Kidney capillary endothelial cell (primary cell): ENCODE results near the gene AGPAT2.

Source experiments
- DNase-seq: peaks from one replicate; pipeline ENCODE4 v3.0.0-alpha.2; 2018; ENCODE audit warnings: low spot score

The AGPAT2 gene

GRCh38 chr9:136661641-136662325 is 25.5 kb downstream of the AGPAT2 start:
- no peak for DNase-seq

GRCh38 chr9:136660971-136661550 is 26.2 kb downstream of the AGPAT2 start:
- DNase-seq = no peak

- no peak for DNase-seq
Observed at GRCh38 chr9:136659861-136660784, 27.1 kb downstream of the AGPAT2 start.

GRCh38 chr9:136658849-136659535 is 28.3 kb downstream of the AGPAT2 start:
- no peak for DNase-seq

- no peak for DNase-seq
Observed at GRCh38 chr9:136657974-136658848, 29.0 kb downstream of the AGPAT2 start.

- DNase-seq = no peak
Observed at GRCh38 chr9:136656795-136657611, 30.3 kb downstream of the AGPAT2 start.

- DNase-seq = no peak
Observed at GRCh38 chr9:136656183-136656738, 31.0 kb downstream of the AGPAT2 start.

GRCh38 chr9:136655536-136656182 is 31.6 kb downstream of the AGPAT2 start:
- peak; percentile 96 for DNase-seq

GRCh38 chr9:136654820-136655535 is 32.3 kb downstream of the AGPAT2 start:
- DNase-seq = no peak

- DNase-seq = no peak
Observed at GRCh38 chr9:136653323-136654079, 33.8 kb downstream of the AGPAT2 start.

- DNase-seq = no peak
Observed at GRCh38 chr9:136651860-136652259, 35.4 kb downstream of the AGPAT2 start.

- no peak for DNase-seq
Observed at GRCh38 chr9:136650648-136651047, 36.6 kb downstream of the AGPAT2 start.

GRCh38 chr9:136650021-136650420 is 37.2 kb downstream of the AGPAT2 start:
- no peak for DNase-seq

- DNase-seq = peak; percentile 92
Observed at GRCh38 chr9:136648751-136649150, 38.5 kb downstream of the AGPAT2 start.

- no peak for DNase-seq
Observed at GRCh38 chr9:136646827-136647711, 40.2 kb downstream of the AGPAT2 start.

GRCh38 chr9:136645903-136646754 is 41.1 kb downstream of the AGPAT2 start:
- peak; percentile 83 for DNase-seq
